Activated T-helper 1 cell treated with anti-CD3 and anti-CD28 coated beads, Interleukin-2, amount 50 U/mL, for 16 hours (primary cell): ENCODE measurements around the gene POLD2.
"Not testable (repeated sequence)": the region's sequence is repeated elsewhere in the genome, so short reads cannot be mapped to it uniquely, and the experiment has no call there.

ENCODE experiments used
- DNase-seq, 2 donors: peaks; one replicate each; pipeline ENCODE4 v3.0.0-alpha.2; 2020; ENCODE audit warnings: low read depth in 1 of 2, low spot score in 1 of 2

Gene POLD2

GRCh38 chr7:44123190-44124003 is at the start of gene POLD2:
Gene POLD2 (minus strand): TSS chr7:44123548. CDS start chr7:44122053, 1,495 bp downstream.
- peak; percentile 95 to 97 for DNase-seq

GRCh38 chr7:44172803-44173424 is 49.6 kb upstream of the POLD2 start:
- no peak for DNase-seq

GRCh38 chr7:44172352-44172751 is 49.0 kb upstream of the POLD2 start:
- no peak for DNase-seq

GRCh38 chr7:44171901-44172300 is 48.6 kb upstream of the POLD2 start:
- DNase-seq: not testable (repeated sequence)

- no peak for DNase-seq
These were observed 44.6 kb upstream of the POLD2 start for GRCh38 chr7:44167920-44168319.

GRCh38 chr7:44163591-44163990 is 40.2 kb upstream of the POLD2 start:
- DNase-seq: no peak

GRCh38 chr7:44162785-44163395 is 39.5 kb upstream of the POLD2 start:
- no peak for DNase-seq

GRCh38 chr7:44162179-44162578 is 38.8 kb upstream of the POLD2 start:
- no peak for DNase-seq

- DNase-seq: no peak
These were observed 38.0 kb upstream of the POLD2 start for GRCh38 chr7:44161371-44161770.

GRCh38 chr7:44159824-44160630 is 36.7 kb upstream of the POLD2 start:
- no peak for DNase-seq

- DNase-seq: no peak
These were observed 35.7 kb upstream of the POLD2 start for GRCh38 chr7:44158873-44159631.

GRCh38 chr7:44158096-44158872 is 34.9 kb upstream of the POLD2 start:
- DNase-seq: no peak

- DNase-seq: no peak
These were observed 34.0 kb upstream of the POLD2 start for GRCh38 chr7:44157116-44158080.

- no peak for DNase-seq
These were observed 33.2 kb upstream of the POLD2 start for GRCh38 chr7:44156453-44157010.

- DNase-seq: no peak
These were observed 32.1 kb upstream of the POLD2 start for GRCh38 chr7:44155191-44156185.

- DNase-seq: no peak
These were observed 31.4 kb upstream of the POLD2 start for GRCh38 chr7:44154703-44155102.

- DNase-seq: no peak
These were observed 30.6 kb upstream of the POLD2 start for GRCh38 chr7:44153948-44154335.
